ENCODE data around the gene RHOB.

RHOB gene

GRCh38 chr2:20494241-20494640 lies 47.4 kb downstream of the RHOB start:
- DNase-seq (ENCODE audit: low read depth), result peak; percentile 51

GRCh38 chr2:20496076-20496872 lies 49.4 kb downstream of the RHOB start:
- DNase-seq (ENCODE audit: low read depth), result peak; percentile 86

GRCh38 chr2:20496942-20497341 lies 50.1 kb downstream of the RHOB start:
- no peak for DNase-seq (ENCODE audit: low read depth)

Measured in fibroblast of gingiva (primary cell).